ENCODE data around the gene FOXK2.

FOXK2 gene

GRCh38 chr17:82544431-82545070 lies 25.0 kb downstream of the FOXK2 start:
- H3K79me2 ChIP-seq (ENCODE audit: insufficient read depth, low read depth) = peaks cover 98% of the 10 kb centered on the region
- no peaks in the 10 kb centered on the region for H3K36me3 ChIP-seq (ENCODE audit: insufficient read depth)
- H2AFZ ChIP-seq (ENCODE audit: low read depth) = no peak overlapping the region
- H3K4me2 ChIP-seq = no peak overlapping the region
- H3K9ac ChIP-seq = no peak overlapping the region
- H3K4me1 ChIP-seq (ENCODE audit: low read depth, poor library complexity, severe bottlenecking) = peaks cover 4% of the 10 kb centered on the region
- no peak overlapping the region for H3K27ac ChIP-seq
- peaks cover 53% of the 10 kb centered on the region for H4K20me1 ChIP-seq (ENCODE audit: insufficient read depth)
- H3K4me3 ChIP-seq (IDR thresholded peaks at IDR 0.05; ENCODE audit: insufficient read depth, low read depth, low read length) = no peak overlapping the region
- TF ChIP-seq, protein P1, sequence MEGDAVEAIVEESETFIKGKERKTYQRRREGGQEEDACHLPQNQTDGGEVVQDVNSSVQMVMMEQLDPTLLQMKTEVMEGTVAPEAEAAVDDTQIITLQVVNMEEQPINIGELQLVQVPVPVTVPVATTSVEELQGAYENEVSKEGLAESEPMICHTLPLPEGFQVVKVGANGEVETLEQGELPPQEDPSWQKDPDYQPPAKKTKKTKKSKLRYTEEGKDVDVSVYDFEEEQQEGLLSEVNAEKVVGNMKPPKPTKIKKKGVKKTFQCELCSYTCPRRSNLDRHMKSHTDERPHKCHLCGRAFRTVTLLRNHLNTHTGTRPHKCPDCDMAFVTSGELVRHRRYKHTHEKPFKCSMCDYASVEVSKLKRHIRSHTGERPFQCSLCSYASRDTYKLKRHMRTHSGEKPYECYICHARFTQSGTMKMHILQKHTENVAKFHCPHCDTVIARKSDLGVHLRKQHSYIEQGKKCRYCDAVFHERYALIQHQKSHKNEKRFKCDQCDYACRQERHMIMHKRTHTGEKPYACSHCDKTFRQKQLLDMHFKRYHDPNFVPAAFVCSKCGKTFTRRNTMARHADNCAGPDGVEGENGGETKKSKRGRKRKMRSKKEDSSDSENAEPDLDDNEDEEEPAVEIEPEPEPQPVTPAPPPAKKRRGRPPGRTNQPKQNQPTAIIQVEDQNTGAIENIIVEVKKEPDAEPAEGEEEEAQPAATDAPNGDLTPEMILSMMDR (conservative IDR thresholded peaks at IDR 0.05; ENCODE audit: low read depth, low read length) = no peak
- H3K27me3 ChIP-seq (ENCODE audit: insufficient read depth, low read depth) = no peaks in the 10 kb centered on the region

DNA sequence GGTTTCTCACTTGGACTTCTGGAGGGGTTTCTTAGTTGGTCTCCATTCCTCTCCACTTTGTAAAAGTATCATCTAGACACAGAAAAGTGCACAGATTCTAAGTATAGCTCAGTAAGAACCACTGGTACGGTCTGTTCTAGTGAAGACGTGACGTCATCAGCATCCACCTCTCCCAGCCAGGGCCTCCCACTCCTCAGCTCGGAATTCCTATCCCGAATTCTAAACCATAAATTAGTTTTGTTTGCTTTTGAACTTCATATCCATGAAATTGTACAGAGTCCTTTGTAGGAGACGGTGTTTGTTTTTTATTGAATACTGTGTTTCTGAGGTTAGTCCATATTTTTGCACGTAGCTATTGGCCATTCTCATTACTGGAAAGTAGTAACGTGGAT lies 25.5 kb downstream of the FOXK2 start:
- TF ChIP-seq, protein P1 (conservative IDR thresholded peaks at IDR 0.05; ENCODE audit: low read depth, low read length) = no peak

DNA sequence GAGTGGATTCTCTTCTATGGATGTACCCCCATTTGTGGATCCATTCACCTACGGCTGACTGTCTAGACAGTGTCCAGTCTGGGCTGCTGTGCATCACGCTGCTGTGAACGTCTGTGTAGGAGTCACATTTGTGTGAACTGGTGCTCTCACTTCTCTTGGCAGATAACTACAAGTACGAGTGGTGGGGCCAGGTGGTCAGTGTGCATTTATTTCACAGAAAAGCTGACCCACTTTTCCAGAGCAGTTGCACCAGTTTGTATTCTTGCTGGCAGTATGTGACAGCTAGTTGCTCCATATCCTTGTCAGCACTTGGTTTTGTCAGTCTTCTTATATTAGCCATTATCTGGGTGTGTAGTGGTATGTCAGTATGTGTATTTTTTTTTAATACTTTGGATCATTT lies 28.4 kb downstream of the FOXK2 start:
- Histone ChIP-seq H2AFZ (ENCODE audit: low read depth) (no peak overlapping the region), H3K4me1 (ENCODE audit: low read depth, poor library complexity, severe bottlenecking) (peaks cover 21% of the 10 kb centered on the region), H4K20me1 (ENCODE audit: insufficient read depth) (peaks cover 36% of the 10 kb centered on the region), H3K4me2 (no peak overlapping the region), H3K4me3 (IDR thresholded peaks at IDR 0.05; ENCODE audit: insufficient read depth, low read depth, low read length) (no peak overlapping the region), H3K36me3 (ENCODE audit: insufficient read depth) (no peaks in the 10 kb centered on the region), H3K9ac (no peak overlapping the region), H3K27me3 (ENCODE audit: insufficient read depth, low read depth) (no peaks in the 10 kb centered on the region), H3K27ac (no peak overlapping the region), H3K79me2 (ENCODE audit: insufficient read depth, low read depth) (peaks cover 93% of the 10 kb centered on the region)
- TF ChIP-seq, protein P1 (conservative IDR thresholded peaks at IDR 0.05; ENCODE audit: low read depth, low read length) = no peak

More for the DNA sequence above, 25.5 kb downstream of the FOXK2 start:
- Histone ChIP-seq H3K4me1 (ENCODE audit: low read depth, poor library complexity, severe bottlenecking) (peaks cover 4% of the 10 kb centered on the region), H3K9ac (no peak overlapping the region), H3K27me3 (ENCODE audit: insufficient read depth, low read depth) (no peaks in the 10 kb centered on the region), H3K27ac (no peak overlapping the region), H4K20me1 (ENCODE audit: insufficient read depth) (peaks cover 50% of the 10 kb centered on the region), H3K79me2 (ENCODE audit: insufficient read depth, low read depth) (peaks cover 98% of the 10 kb centered on the region), H3K36me3 (ENCODE audit: insufficient read depth) (no peaks in the 10 kb centered on the region), H2AFZ (ENCODE audit: low read depth) (no peak overlapping the region), H3K4me3 (IDR thresholded peaks at IDR 0.05; ENCODE audit: insufficient read depth, low read depth, low read length) (no peak overlapping the region), H3K4me2 (no peak overlapping the region)

- Histone ChIP-seq H3K4me3 (IDR thresholded peaks at IDR 0.05; ENCODE audit: insufficient read depth, low read depth, low read length) (no peak overlapping the region), H3K27me3 (ENCODE audit: insufficient read depth, low read depth) (no peaks in the 10 kb centered on the region), H2AFZ (ENCODE audit: low read depth) (no peak overlapping the region), H3K36me3 (ENCODE audit: insufficient read depth) (no peaks in the 10 kb centered on the region), H3K4me1 (ENCODE audit: low read depth, poor library complexity, severe bottlenecking) (peaks cover 22% of the 10 kb centered on the region), H3K4me2 (no peak overlapping the region), H3K79me2 (ENCODE audit: insufficient read depth, low read depth) (peaks cover 94% of the 10 kb centered on the region), H4K20me1 (ENCODE audit: insufficient read depth) (peaks cover 36% of the 10 kb centered on the region), H3K9ac (no peak overlapping the region), H3K27ac (no peak overlapping the region)
- TF ChIP-seq, protein P1 (conservative IDR thresholded peaks at IDR 0.05; ENCODE audit: low read depth, low read length) = no peak
These were observed 29.3 kb downstream of the FOXK2 start for GRCh38 chr17:82548681-82549303.

Data from KMS-11 (cell line).